Astrocyte of the spinal cord (primary cell): ENCODE measurements around the gene TSFM.

Experiments used
- DNase-seq: peaks from one replicate; pipeline ENCODE4 v3.0.0; 2011; ENCODE audit warnings: low read depth, low spot score
- H3K4me3 ChIP-seq: 2 replicates; pipeline ENCODE4 v1.5.1; 2011; ENCODE audit warnings: low read depth, mild to moderate bottlenecking, low read length, moderate library complexity
- in situ Hi-C: cut with HindIII; loops from 2 replicates; pipeline ENCODE4 v1.10.0; 2017; ENCODE audit warnings: low sequenced_read_pairs
- TF ChIP-seq, protein P1 (sequence below): IDR thresholded peaks from 2 replicates; pipeline ENCODE4 v1.5.1; 2012; ENCODE audit warnings: low read depth, mild to moderate bottlenecking, low read length, inconsistent platforms

TSFM gene

DNA sequence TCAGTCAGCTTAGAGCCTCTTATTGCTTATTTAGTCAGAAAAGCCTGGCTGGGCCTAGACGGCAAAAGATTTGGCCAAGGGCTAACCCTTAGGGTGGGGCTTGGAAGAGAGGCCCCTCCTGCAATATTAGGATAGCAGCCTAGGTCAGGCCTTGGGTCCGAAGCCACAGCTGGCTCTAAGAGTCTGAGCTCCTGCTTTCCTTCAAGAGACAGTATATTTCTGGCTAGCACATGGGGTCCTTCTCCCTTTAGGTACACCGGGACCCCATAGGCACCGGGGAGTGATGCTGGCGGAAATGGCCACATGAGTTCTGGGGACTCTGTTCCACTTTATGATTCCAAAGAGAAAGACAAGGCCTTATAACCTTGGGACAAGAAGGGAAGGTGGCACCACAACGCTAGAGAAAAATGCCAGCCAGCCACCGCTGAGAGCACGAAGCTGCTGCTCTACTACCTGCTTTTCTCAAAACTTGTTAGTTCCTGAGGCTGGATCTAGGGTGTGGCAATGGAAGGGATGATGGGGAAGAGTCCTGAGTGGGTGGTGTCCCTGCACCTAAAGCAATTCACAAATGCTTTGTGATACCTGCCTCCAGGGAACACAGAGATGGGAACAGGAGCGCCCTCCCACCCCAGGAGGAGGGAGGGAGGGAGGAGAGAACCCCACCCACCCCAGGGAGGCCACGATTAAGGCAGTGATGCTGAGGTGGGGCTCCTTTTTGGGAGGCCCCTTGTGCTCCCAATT lies 39.1 kb downstream of the TSFM start:
- TF ChIP-seq, protein P1, sequence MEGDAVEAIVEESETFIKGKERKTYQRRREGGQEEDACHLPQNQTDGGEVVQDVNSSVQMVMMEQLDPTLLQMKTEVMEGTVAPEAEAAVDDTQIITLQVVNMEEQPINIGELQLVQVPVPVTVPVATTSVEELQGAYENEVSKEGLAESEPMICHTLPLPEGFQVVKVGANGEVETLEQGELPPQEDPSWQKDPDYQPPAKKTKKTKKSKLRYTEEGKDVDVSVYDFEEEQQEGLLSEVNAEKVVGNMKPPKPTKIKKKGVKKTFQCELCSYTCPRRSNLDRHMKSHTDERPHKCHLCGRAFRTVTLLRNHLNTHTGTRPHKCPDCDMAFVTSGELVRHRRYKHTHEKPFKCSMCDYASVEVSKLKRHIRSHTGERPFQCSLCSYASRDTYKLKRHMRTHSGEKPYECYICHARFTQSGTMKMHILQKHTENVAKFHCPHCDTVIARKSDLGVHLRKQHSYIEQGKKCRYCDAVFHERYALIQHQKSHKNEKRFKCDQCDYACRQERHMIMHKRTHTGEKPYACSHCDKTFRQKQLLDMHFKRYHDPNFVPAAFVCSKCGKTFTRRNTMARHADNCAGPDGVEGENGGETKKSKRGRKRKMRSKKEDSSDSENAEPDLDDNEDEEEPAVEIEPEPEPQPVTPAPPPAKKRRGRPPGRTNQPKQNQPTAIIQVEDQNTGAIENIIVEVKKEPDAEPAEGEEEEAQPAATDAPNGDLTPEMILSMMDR = no peak
- in situ Hi-C loops = no loop called here
- DNase-seq = no peak

DNA sequence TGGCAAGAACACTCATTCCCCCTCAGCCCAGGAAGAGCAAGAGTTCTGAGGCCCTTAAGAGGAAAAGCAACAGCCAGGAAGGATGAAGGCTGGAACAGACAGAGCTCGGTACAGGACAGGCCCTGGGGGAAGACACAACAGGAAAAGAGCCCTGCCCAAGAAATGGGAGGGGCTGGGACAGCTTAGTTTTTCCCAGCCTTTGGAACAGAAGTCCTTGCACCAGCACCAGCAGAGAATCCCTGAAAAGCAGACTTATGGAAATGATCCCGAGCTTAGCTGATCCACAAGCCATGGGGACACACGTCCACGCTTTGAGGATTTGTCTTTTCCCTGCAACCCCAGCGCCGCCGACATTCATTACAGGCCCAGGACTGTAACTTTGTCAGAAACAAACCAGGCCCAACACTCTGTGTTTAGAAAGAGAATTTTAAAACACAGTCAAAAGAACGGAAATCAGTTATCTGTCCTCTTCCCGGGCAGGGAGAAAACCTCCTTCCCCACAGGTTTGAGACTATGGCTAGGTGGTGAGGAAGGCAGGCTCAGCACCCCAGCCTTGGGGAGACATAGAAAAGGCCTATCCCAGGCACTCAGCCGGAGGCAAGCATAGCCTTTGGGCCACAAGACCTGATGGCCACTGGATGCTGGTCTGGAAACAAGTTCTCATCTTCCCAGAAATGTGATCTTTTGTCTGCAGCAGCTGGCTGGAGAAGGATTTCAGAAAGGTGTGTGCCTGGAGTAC lies 40.0 kb downstream of the TSFM start:
- TF ChIP-seq, protein P1 = no peak
- no peak for DNase-seq
- in situ Hi-C loops = no loop called here
- no peak overlapping the region for H3K4me3 ChIP-seq

More for the DNA sequence above, 39.1 kb downstream of the TSFM start:
- no peak overlapping the region for H3K4me3 ChIP-seq

DNA sequence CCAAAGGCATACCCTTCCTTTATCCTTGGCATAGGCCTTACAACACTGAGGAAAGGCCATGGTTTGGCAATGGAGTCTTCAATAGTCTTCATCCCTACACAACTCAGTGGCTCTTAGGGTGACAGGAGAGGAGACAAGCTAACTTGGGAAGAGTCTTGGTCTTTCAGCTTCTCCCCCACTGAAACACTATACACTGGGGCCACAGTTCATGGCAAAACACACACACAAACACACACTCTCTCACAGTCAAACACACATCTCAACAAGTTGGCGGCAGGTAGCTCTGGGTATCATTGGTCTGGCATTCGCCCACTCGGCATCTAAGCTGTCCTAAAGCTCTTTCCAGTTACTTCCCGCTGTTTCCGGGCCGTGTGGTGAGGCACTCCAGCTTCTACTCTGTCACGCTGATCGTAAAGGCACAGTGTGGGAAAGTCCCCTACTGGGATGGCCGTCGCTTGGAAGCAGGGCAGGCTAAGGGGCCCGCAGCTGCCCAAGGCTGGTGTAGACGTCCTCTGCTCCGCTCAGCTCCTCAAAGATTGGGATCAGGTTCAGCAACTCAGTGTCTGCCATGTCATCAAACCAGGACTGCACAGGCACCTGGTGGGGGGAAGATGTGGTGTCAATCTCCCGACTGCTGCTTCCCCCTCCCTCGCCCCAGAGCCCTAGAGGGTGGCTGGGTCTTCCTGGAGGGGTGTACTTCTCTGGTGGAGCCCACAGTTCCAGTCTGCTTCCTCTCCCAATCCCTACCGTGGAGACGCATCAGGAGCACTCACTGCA lies 40.7 kb downstream of the TSFM start:
- TF ChIP-seq, protein P1 = no peak
- in situ Hi-C loops = no loop called here

DNA sequence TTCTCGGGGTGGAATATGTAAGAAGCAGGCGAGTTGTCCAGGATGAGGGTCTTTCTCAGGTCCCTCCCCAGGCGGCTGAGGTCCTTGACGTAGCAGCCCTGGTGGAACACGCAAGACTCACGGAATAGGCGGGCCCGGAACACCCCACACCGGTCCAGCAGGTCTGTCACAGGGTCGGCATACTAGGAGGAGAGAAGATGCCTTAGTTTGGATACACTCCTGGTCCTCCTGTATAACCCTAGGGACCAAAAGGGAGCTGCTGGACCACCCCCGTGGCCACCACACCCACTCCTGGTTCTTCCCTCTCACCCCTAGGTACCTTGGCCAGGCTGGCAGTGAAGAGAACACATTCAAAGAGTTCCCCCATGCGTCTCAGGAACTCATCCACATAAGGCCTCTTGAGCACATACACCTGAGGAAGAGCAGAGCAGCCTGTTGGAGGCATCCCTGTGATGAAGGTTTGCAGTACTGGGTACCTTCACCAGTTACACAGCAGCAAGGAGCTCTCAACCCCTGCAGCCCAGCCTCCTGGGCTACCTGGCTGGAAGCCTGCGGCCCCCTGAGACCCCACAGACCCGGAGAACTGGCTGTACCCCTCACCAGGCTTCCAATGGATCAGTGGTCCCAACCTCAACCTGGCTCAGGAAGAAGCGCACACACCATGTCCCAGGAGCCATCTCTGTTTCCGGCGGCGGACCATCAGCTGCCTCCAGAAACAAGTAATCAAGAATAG lies 41.5 kb downstream of the TSFM start:
- TF ChIP-seq, protein P1 = no peak
- no peak overlapping the region for H3K4me3 ChIP-seq
- no peak for DNase-seq
- in situ Hi-C loops = no loop called here

More for the DNA sequence above, 40.7 kb downstream of the TSFM start:
- H3K4me3 ChIP-seq = no peak overlapping the region
- no peak for DNase-seq

DNA sequence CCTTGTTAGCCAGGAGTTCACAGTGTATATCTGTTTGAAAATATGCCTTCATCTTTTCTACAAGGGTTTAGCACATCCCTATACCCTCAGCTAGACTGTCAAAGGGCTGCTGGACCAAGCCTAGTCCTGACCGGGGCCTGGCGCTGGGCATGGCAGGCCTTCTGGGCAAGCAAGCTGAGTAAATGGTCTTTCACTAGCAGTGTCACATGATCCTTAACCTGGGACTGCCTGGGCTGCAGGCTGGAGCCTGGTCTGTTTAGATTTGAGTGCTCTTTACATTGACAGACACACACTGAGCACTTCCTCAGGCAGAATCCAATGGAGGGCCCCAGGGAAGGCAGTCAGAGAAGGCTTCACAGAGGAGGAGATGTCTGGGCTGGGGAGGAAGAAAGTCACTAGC lies 42.9 kb downstream of the TSFM start:
- H3K4me3 ChIP-seq = no peak overlapping the region
- in situ Hi-C loops = no loop called here
- TF ChIP-seq, protein P1 = no peak
- no peak for DNase-seq

DNA sequence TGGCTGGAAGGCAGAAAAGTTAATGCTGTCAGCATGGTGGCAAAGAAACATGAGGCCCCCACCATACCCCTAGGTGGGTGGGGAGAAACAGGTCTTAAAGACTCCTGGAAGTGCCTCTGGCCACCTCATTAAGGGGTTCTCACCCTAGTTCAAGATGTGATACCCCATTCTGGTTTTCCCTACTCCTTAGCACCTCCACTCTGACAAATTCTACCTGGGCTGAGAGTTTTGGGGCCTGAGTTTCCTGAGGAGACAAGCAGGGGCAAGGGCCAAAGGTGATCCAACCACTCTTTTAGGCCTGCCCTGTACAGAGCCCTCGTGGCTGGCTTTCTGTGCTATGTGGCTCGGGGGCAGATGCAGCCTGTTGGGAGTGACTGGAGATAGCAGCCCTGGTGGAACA lies 43.8 kb downstream of the TSFM start:
- DNase-seq = no peak
- no peak overlapping the region for H3K4me3 ChIP-seq
- in situ Hi-C loops = no loop called here
- TF ChIP-seq, protein P1 = no peak
